ENCODE data around the gene MYL6B.

DNA sequence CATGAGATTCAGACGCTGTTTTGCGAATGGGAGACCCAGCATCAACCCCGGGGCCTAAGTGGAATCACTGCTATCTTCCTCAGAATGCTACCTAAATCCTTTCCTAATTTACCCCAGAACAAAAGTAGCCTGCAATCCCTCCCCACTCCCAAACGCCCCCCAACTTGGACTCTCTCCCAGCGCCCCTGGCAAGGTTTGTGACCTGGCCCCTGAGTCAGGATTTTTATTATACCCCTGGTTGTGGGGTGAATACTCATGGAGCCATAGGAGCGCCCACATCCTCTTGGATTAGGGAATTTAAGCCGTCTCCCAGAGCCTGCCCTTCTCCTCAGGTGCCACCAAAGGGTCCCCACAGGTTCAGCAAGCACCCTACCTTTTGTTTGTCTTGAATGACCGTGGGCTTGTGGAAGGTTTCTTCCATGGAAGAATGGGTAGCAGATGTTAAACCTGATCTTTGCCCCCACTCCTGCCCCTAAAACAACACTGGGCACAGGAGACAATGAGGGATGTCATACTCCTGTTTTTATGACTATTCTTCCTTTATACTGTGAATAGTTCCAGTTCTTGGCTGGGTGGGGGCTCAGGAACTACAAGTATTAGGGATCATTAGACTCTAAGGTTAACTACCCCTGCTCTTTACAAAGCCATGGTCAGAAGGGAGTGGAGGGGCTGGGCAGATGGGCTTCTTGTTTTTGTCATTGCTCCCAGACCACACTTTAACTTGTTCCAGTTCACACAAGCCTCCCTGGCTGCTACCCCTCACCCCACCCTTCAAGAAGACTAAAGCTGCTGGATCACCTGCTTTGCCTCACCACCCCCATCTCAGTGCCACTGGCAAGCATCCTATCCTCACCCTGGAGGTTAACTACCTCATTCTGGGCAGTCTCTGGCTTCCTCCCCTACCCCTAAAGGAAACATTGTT lies 630 bp downstream of the MYL6B start:
- TF ChIP-seq POLR2AphosphoS5 (IDR thresholded peaks at IDR 0.05), result no peak
- TF ChIP-seq, protein P1, sequence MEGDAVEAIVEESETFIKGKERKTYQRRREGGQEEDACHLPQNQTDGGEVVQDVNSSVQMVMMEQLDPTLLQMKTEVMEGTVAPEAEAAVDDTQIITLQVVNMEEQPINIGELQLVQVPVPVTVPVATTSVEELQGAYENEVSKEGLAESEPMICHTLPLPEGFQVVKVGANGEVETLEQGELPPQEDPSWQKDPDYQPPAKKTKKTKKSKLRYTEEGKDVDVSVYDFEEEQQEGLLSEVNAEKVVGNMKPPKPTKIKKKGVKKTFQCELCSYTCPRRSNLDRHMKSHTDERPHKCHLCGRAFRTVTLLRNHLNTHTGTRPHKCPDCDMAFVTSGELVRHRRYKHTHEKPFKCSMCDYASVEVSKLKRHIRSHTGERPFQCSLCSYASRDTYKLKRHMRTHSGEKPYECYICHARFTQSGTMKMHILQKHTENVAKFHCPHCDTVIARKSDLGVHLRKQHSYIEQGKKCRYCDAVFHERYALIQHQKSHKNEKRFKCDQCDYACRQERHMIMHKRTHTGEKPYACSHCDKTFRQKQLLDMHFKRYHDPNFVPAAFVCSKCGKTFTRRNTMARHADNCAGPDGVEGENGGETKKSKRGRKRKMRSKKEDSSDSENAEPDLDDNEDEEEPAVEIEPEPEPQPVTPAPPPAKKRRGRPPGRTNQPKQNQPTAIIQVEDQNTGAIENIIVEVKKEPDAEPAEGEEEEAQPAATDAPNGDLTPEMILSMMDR (IDR thresholded peaks at IDR 0.05), result no peak
